IMR-90 (cell line): Measurements from ENCODE around the gene TOMM34.

Experiments used
- BHLHE40 ChIP-seq: fragments of 150-350 bp; IDR thresholded peaks from 2 replicates; pipeline ENCODE4 v1.6.1; 2016; ENCODE audit warnings: mild to moderate bottlenecking, low read depth, low read length
- CTCF ChIP-seq: conservative IDR thresholded peaks from 2 replicates; pipeline ENCODE4 v1.5.1; 2012; ENCODE audit warnings: mild to moderate bottlenecking, low read depth, low read length, improper control_type of control experiment
- MXI1 ChIP-seq: IDR thresholded peaks from 2 replicates; pipeline ENCODE4 v1.6.1; 2012; ENCODE audit warnings: low read depth, mild to moderate bottlenecking, low read length, moderate library complexity, borderline replicate concordance
- POLR2A ChIP-seq: IDR thresholded peaks from 2 replicates; pipeline ENCODE4 v1.6.1; 2012; ENCODE audit warnings: mild to moderate bottlenecking, low read depth, low read length
- RFX5 ChIP-seq: IDR thresholded peaks from 2 replicates; pipeline ENCODE4 v1.8.0; 2012; ENCODE audit warnings: low read depth, mild to moderate bottlenecking, low read length, moderate library complexity
- USF2 ChIP-seq: fragments of 150-350 bp; IDR thresholded peaks from 2 replicates; pipeline ENCODE4 v1.6.1; 2017; ENCODE audit warnings: mild to moderate bottlenecking, antibody characterized with exemption, low read length, low read depth

- TF ChIP-seq MXI1 (no peak), CTCF (no peak), RFX5 (no peak), POLR2A (no peak), BHLHE40 (no peak), USF2 (no peak)
Measured at GRCh38 chr20:44916586-44916985, 43.6 kb downstream of the TOMM34 start.
